ENCODE data around the gene TXNRD2. TPM values are rescaled to one million over a fixed set of nuclear protein-coding genes. Genes with fewer than 3 reads are reported as not detected.

The TXNRD2 gene
- total RNA-seq, 2 donors from 2014 or later = 7.3 to 13.6 TPM

DNA sequence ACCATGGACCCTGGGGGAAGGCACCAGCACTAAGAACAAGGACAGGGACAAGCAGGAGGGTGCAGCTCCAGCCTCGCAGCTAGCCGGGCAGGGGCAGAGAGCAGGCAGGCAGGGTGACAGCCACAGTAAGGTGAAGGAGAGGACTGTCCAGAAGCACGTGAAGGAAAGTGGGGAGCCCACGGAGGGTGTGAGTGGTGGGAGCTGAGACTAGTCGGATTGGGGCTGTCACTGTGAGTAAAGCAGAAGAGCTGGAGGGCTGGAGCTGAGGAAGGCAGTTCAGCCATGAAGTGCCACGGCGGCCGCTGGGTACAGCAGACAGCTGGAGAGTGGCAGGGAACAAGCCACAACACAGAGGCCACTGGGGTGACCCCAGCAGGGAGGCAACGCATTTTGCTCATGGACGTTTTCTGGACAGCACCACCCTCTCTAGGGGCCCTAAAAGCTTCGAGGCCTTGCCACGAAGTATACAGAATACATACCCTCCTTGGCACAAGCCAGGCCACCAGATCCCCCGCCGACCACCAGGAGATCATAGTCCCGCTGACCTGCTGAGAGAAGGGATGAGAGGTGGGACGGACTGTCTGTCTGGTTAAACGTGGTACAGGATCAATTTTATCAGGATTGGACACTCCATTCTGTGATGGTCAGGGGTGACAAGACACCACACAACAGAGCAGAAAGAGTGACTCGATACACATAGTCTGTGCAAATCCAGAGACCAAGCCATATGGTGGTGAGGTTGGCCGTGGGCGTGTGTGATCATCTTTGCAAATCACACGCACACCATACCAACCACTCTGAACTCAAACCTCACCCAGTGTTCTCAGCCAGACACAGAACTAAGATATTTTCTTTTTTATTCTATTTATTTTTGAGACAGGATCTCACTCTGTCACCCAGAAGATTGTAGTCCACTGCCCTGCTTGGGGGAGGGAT, 10.8 kb downstream of the TXNRD2 start:
- no peak for DNase-seq
- Histone ChIP-seq H3K36me3 (ENCODE audit: control insufficient read depth, insufficient read depth, low read length) (no peaks in the 10 kb centered on the region), H3K27me3 (ENCODE audit: control insufficient read depth, insufficient read depth, low read length, poor library complexity, severe bottlenecking) (no peaks in the 10 kb centered on the region), H3K4me1 (ENCODE audit: control insufficient read depth, insufficient read depth, low read length) (no peaks in the 10 kb centered on the region), H3K4me3 (ENCODE audit: low read length) (no peak overlapping the region), H3K9ac (ENCODE audit: extremely low read depth, low read length, poor library complexity, severe bottlenecking) (no peak overlapping the region), H3K9me3 (ENCODE audit: control insufficient read depth, low read length) (peaks cover 6% of the 10 kb centered on the region), H3K27ac (ENCODE audit: low read depth, low read length) (no peak overlapping the region)
- Mint-ChIP-seq H3K27ac (no peak overlapping the region), H3K4me3 (no peak overlapping the region), H3K9me3 (peaks cover 14% of the 10 kb centered on the region), H3K4me1 (no peaks in the 10 kb centered on the region), H3K36me3 (ENCODE audit: low read depth) (peaks cover 7% of the 10 kb centered on the region), H3K27me3 (ENCODE audit: insufficient read depth) (peaks cover 2% of the 10 kb centered on the region)
- WGBS, 2 experiments (ENCODE audit: insufficient coverage in 1 of 2, insufficient read length in 1 of 2) = 88 to 93% methylated on average over 13 to 21 of the region's 21 CpGs
- TF ChIP-seq, protein P1, sequence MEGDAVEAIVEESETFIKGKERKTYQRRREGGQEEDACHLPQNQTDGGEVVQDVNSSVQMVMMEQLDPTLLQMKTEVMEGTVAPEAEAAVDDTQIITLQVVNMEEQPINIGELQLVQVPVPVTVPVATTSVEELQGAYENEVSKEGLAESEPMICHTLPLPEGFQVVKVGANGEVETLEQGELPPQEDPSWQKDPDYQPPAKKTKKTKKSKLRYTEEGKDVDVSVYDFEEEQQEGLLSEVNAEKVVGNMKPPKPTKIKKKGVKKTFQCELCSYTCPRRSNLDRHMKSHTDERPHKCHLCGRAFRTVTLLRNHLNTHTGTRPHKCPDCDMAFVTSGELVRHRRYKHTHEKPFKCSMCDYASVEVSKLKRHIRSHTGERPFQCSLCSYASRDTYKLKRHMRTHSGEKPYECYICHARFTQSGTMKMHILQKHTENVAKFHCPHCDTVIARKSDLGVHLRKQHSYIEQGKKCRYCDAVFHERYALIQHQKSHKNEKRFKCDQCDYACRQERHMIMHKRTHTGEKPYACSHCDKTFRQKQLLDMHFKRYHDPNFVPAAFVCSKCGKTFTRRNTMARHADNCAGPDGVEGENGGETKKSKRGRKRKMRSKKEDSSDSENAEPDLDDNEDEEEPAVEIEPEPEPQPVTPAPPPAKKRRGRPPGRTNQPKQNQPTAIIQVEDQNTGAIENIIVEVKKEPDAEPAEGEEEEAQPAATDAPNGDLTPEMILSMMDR (conservative IDR thresholded peaks at IDR 0.05) = no peak

DNA sequence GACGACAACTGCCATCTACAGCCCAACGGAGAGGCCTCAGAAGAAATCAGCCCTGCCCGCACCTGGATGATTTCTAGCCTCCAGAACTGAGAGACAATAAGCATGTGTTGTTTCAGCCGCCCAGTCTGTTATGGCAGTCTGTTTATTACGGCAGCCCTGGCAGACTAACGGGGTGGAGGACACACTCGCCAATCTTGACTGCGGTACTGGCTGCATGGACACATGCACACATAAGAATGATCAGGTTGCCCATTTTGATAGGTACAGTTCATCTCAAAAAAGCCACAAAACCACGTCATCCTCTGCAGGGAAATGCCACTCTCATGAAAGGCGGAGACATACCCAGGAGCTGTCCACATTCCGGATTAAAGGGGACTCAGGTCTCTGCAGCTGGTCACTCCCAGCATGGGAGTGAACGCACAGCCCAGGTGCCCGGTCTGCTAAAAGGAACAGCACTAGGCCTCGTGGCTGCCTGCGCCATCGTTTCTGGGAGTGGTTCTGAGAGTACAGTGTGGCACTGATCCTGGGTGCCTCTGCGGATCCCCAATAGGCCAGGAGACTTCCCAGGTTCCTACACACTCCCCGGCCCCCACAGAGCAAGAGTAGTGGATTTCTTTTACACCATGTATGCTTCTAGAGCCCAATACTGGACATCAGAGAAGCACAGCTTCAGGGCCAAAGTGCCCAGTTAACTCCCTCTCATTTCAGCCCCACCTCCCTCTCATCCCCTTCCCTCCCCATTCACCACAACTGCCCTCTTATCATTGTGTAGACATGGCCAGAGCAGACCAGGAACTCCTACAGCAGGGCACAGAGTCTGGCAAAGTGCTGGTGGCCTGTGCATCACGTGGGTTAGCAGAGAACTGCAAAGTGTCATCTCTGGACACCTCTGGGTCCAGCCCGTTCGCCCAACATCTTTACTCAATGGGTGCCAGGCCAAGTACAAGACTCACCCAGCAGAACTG, 11.8 kb downstream of the TXNRD2 start:
- WGBS, 2 experiments (ENCODE audit: insufficient coverage in 1 of 2, insufficient read length in 1 of 2) = 93 to 94% methylated on average over 18 to 21 of the region's 21 CpGs
- H3K9me3 Mint-ChIP-seq = peaks cover 5% of the 10 kb centered on the region
- Histone ChIP-seq H3K27ac (ENCODE audit: low read depth, low read length) (no peak overlapping the region), H3K36me3 (ENCODE audit: control insufficient read depth, insufficient read depth, low read length) (no peaks in the 10 kb centered on the region), H3K27me3 (ENCODE audit: control insufficient read depth, insufficient read depth, low read length, poor library complexity, severe bottlenecking) (no peaks in the 10 kb centered on the region), H3K9ac (ENCODE audit: extremely low read depth, low read length, poor library complexity, severe bottlenecking) (no peak overlapping the region), H3K4me3 (ENCODE audit: low read length) (no peak overlapping the region), H3K9me3 (ENCODE audit: control insufficient read depth, low read length) (no peaks in the 10 kb centered on the region), H3K4me1 (ENCODE audit: control insufficient read depth, insufficient read depth, low read length) (no peaks in the 10 kb centered on the region)
- H3K4me3 Mint-ChIP-seq = no peak overlapping the region
- H3K27ac Mint-ChIP-seq = no peak overlapping the region
- TF ChIP-seq, protein P1 (conservative IDR thresholded peaks at IDR 0.05) = no peak
- H3K27me3 Mint-ChIP-seq (ENCODE audit: insufficient read depth) = no peaks in the 10 kb centered on the region
- DNase-seq = no peak
- no peaks in the 10 kb centered on the region for H3K4me1 Mint-ChIP-seq
- H3K36me3 Mint-ChIP-seq (ENCODE audit: low read depth) = no peaks in the 10 kb centered on the region

DNA sequence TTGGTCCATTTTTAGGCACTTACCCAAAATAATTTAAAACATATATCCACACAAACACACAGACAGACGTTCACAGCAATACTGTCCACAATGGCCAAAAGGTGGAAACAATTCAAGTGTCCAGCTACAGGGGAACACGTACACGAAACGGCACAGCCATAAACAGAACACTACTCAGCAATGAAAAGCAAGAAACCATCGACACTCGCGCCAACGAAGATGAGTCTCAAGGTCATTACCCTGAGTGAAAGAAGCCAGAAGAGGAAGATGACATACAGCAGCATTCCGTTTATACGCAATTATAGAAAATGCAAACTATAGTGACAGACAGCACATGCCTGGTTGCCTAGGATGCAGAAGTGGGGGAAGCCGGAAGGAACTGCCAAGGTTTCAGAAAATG, 13.4 kb downstream of the TXNRD2 start:
- Mint-ChIP-seq H3K4me1 (no peaks in the 10 kb centered on the region), H3K27me3 (ENCODE audit: insufficient read depth) (no peaks in the 10 kb centered on the region), H3K9me3 (no peaks in the 10 kb centered on the region), H3K4me3 (no peak overlapping the region), H3K36me3 (ENCODE audit: low read depth) (no peaks in the 10 kb centered on the region), H3K27ac (no peak overlapping the region)
- H3K27ac ChIP-seq (ENCODE audit: low read depth, low read length) = no peak overlapping the region
- H3K36me3 ChIP-seq (ENCODE audit: control insufficient read depth, insufficient read depth, low read length) = no peaks in the 10 kb centered on the region
- no peak for DNase-seq
- H3K4me1 ChIP-seq (ENCODE audit: control insufficient read depth, insufficient read depth, low read length) = no peaks in the 10 kb centered on the region
- no peak overlapping the region for H3K4me3 ChIP-seq (ENCODE audit: low read length)
- 95 to 99% methylated on average over 10 to 11 of the region's 11 CpGs for WGBS, 2 experiments (ENCODE audit: insufficient coverage in 1 of 2, insufficient read length in 1 of 2)
- TF ChIP-seq, protein P1 (conservative IDR thresholded peaks at IDR 0.05) = no peak
- no peaks in the 10 kb centered on the region for H3K27me3 ChIP-seq (ENCODE audit: control insufficient read depth, insufficient read depth, low read length, poor library complexity, severe bottlenecking)
- no peaks in the 10 kb centered on the region for H3K9me3 ChIP-seq (ENCODE audit: control insufficient read depth, low read length)
- H3K9ac ChIP-seq (ENCODE audit: extremely low read depth, low read length, poor library complexity, severe bottlenecking) = no peak overlapping the region
